Subcutaneous abdominal adipose tissue (tissue), 5 donors: ENCODE measurements around the gene COG4.

Source experiments
- H3K27ac ChIP-seq: one replicate; pipeline ENCODE4 v1.7.0; 2013; ENCODE audit warnings: low read depth, mild to moderate bottlenecking, inconsistent platforms, low read length, moderate library complexity
- H3K27me3 ChIP-seq, 5 donors: one replicate each; pipeline ENCODE4 v1.7.0; 2013; ENCODE audit warnings: low read length in 5 of 5, inconsistent platforms in 1 of 5; ENCODE audit not compliant: control insufficient read depth in 5 of 5, insufficient read depth in 4 of 5
- H3K36me3 ChIP-seq, 5 donors: one replicate each; pipeline ENCODE4 v1.7.0; 2013; ENCODE audit warnings: low read length in 5 of 5; ENCODE audit not compliant: control insufficient read depth in 5 of 5, insufficient read depth in 5 of 5
- H3K4me1 ChIP-seq, 5 donors: one replicate each; pipeline ENCODE4 v1.7.0; 2013; ENCODE audit warnings: low read length in 5 of 5, mild to moderate bottlenecking in 3 of 5, moderate library complexity in 1 of 5; ENCODE audit not compliant: control insufficient read depth in 5 of 5, insufficient read depth in 5 of 5
- H3K4me3 ChIP-seq, 5 donors: one replicate each; pipeline ENCODE4 v1.7.0; 2013; ENCODE audit warnings: low read length in 5 of 5, low read depth in 1 of 5
- H3K9ac ChIP-seq, 5 donors: one replicate each; pipeline ENCODE4 v1.7.0; 2013; ENCODE audit warnings: low read length in 5 of 5, mild to moderate bottlenecking in 4 of 5, moderate library complexity in 3 of 5
- H3K9me3 ChIP-seq, 5 donors: one replicate each; pipeline ENCODE4 v1.7.0; 2013; ENCODE audit warnings: low read length in 5 of 5; ENCODE audit not compliant: control insufficient read depth in 5 of 5
- donor health status: healthy.
- donor health status: healthy.
- donor health status: healthy.
- donor health status: healthy.
- donor health status: healthy.

The COG4 gene

GRCh38 chr16:70523076-70523742 lies at the start of gene COG4:
Gene COG4, minus strand, starts transcription at chr16:70523554. Its CDS starts 11 bp downstream, at chr16:70523543.
- Histone ChIP-seq H3K9me3 (no peaks in the 10 kb centered on the region), H3K4me3 (peak within 1 kb of the TSS; percentile 96 to 99 (median 99)), H3K9ac (peak within 1 kb of the TSS; percentile 92 to 99 (median 98)), H3K4me1 (peaks cover 6 to 38% (median 25%) of the 10 kb centered on the region in 5 donors), H3K36me3 (peaks cover 5 to 22% (median 13%) of the 10 kb centered on the region in 5 donors), H3K27ac (peak within 1 kb of the TSS; percentile 95), H3K27me3 (no peaks in the 10 kb centered on the region)

- Histone ChIP-seq H3K9ac (peak overlapping the region in 3 of 5 donors; percentile 2 to 45 (median 20)), H3K4me1 (peaks cover 12 to 60% (median 49%) of the 10 kb centered on the region in 5 donors), H3K9me3 (no peaks in the 10 kb centered on the region), H3K27me3 (no peaks in the 10 kb centered on the region), H3K4me3 (no peak overlapping the region), H3K27ac (peak overlapping the region; percentile 63), H3K36me3 (peaks cover 13 to 51% (median 46%) of the 10 kb centered on the region in 5 donors)
Observed at GRCh38 chr16:70572926-70573270, 49.5 kb upstream of the COG4 start.

- H3K36me3 ChIP-seq, result peaks cover 14 to 57% (median 51%) of the 10 kb centered on the region in 5 donors
- H3K27ac ChIP-seq, result peak overlapping the region; percentile 63
- peak overlapping the region in 2 of 5 donors; percentile 2 to 45 for H3K9ac ChIP-seq
- H3K4me3 ChIP-seq, result no peak overlapping the region
- H3K4me1 ChIP-seq, result peaks cover 10 to 58% (median 46%) of the 10 kb centered on the region in 5 donors
- no peaks in the 10 kb centered on the region for H3K27me3 ChIP-seq
- no peaks in the 10 kb centered on the region for H3K9me3 ChIP-seq
Observed at GRCh38 chr16:70572050-70572925, 48.9 kb upstream of the COG4 start.

GRCh38 chr16:70571623-70572022 lies 48.3 kb upstream of the COG4 start:
- peaks cover 14 to 64% (median 58%) of the 10 kb centered on the region in 5 donors for H3K36me3 ChIP-seq

GRCh38 chr16:70570967-70571570 lies 47.7 kb upstream of the COG4 start:
- H3K27me3 ChIP-seq, result no peaks in the 10 kb centered on the region
- no peaks in the 10 kb centered on the region for H3K9me3 ChIP-seq
- peaks cover 14 to 69% (median 61%) of the 10 kb centered on the region in 5 donors for H3K36me3 ChIP-seq
- no peak overlapping the region for H3K4me3 ChIP-seq
- H3K27ac ChIP-seq, result no peak overlapping the region
- H3K9ac ChIP-seq, result no peak overlapping the region
- peaks cover 10 to 47% (median 35%) of the 10 kb centered on the region in 5 donors for H3K4me1 ChIP-seq

More at GRCh38 chr16:70571623-70572022, 48.3 kb upstream of the COG4 start:
- H3K9me3 ChIP-seq, result no peaks in the 10 kb centered on the region
- no peak overlapping the region for H3K4me3 ChIP-seq
- peaks cover 10 to 52% (median 39%) of the 10 kb centered on the region in 5 donors for H3K4me1 ChIP-seq
- peak overlapping the region; percentile 63 for H3K27ac ChIP-seq
- H3K27me3 ChIP-seq, result no peaks in the 10 kb centered on the region
- no peak overlapping the region for H3K9ac ChIP-seq

GRCh38 chr16:70569752-70570151 lies 46.4 kb upstream of the COG4 start:
- Histone ChIP-seq H3K27ac (no peak overlapping the region), H3K36me3 (peaks cover 17 to 83% (median 73%) of the 10 kb centered on the region in 5 donors), H3K4me1 (peaks cover 10 to 39% (median 33%) of the 10 kb centered on the region in 5 donors), H3K27me3 (no peaks in the 10 kb centered on the region), H3K4me3 (no peak overlapping the region), H3K9me3 (no peaks in the 10 kb centered on the region), H3K9ac (no peak overlapping the region)

- Histone ChIP-seq H3K4me3 (no peak overlapping the region), H3K4me1 (peaks cover 7 to 28% (median 23%) of the 10 kb centered on the region in 5 donors), H3K36me3 (peaks cover 24 to 93% (median 83%) of the 10 kb centered on the region in 5 donors)
Observed at GRCh38 chr16:70568601-70569237, 45.4 kb upstream of the COG4 start.

GRCh38 chr16:70565053-70565452 lies 41.7 kb upstream of the COG4 start:
- no peaks in the 10 kb centered on the region for H3K9me3 ChIP-seq
- H3K27me3 ChIP-seq, result no peaks in the 10 kb centered on the region
- H3K4me1 ChIP-seq, result peaks cover 0 to 6% (median 0%) of the 10 kb centered on the region in 5 donors
- peaks cover 39 to 100% (median 94%) of the 10 kb centered on the region in 5 donors for H3K36me3 ChIP-seq
- no peak overlapping the region for H3K4me3 ChIP-seq
- no peak overlapping the region for H3K27ac ChIP-seq
- no peak overlapping the region for H3K9ac ChIP-seq

More at GRCh38 chr16:70568601-70569237, 45.4 kb upstream of the COG4 start:
- no peak overlapping the region for H3K9ac ChIP-seq
- no peak overlapping the region for H3K27ac ChIP-seq
- no peaks in the 10 kb centered on the region for H3K9me3 ChIP-seq
- no peaks in the 10 kb centered on the region for H3K27me3 ChIP-seq

GRCh38 chr16:70563636-70564035 lies 40.3 kb upstream of the COG4 start:
- H3K27ac ChIP-seq, result no peak overlapping the region
- peak overlapping the region in 1 of 5 donors; percentile 38 for H3K9ac ChIP-seq
- H3K9me3 ChIP-seq, result no peaks in the 10 kb centered on the region
- peaks cover 42 to 99% (median 92%) of the 10 kb centered on the region in 5 donors for H3K36me3 ChIP-seq
- H3K27me3 ChIP-seq, result no peaks in the 10 kb centered on the region
- H3K4me1 ChIP-seq, result peaks cover 0 to 6% (median 0%) of the 10 kb centered on the region in 5 donors
- H3K4me3 ChIP-seq, result no peak overlapping the region
